Measurements from ENCODE around the gene GAS6.
"Not testable (repeated sequence)": the region's sequence is repeated elsewhere in the genome, so short reads cannot be mapped to it uniquely, and the experiment has no call there.

The GAS6 gene

DNA sequence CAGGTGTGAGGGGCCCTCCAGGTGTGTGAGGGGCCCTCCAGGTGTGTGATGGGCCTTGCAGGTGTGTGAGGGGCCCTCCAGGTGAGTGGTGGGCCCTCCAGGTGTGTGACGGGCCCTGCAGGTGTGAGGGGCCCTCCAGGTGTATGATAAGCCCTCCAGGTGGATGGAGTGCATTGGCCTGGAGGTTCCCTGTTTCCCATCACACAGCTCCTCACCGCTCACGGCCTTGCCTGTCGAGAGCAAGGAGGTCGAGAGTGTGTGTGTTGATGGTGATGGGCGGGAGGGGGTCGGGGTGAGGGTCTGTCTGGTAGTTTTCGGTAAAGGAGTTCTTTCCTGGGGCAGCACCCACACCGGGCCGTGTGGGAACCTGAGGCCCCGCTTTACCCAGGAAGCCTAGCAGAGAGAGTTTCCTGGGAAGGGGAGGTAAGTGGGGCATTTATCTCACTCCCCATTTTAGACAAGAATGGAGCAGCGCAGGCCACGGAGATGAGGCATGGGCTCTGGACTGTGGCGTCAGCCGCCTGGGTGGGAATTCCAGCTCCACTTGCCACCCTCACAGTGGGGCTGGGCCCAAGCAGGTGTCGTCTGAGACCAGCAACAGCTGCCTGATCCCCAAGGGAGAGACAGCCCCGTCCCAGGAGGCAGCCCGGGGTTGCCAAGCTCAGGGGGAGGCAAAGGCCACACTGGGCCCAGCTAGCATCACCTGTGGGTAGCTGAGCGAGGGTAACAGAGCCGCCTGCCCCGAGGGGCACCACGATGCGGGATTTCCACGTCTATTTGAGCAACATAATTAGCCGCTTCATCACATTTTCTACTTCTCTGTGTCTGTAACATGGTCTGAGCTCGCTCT lies 10.9 kb upstream of the GAS6 start:
- Histone ChIP-seq H3K36me3 (ENCODE audit: low read length) (no peaks in the 10 kb centered on the region), H3K79me2 (ENCODE audit: insufficient read depth, low read length) (no peaks in the 10 kb centered on the region), H3K27ac (ENCODE audit: low read depth, low read length) (no peak overlapping the region), H3K4me2 (ENCODE audit: low read depth, low read length, poor library complexity, severe bottlenecking) (no peak overlapping the region), H3K27me3 (ENCODE audit: low read length) (no peaks in the 10 kb centered on the region), H3K9me2 (replicated peaks; ENCODE audit: insufficient read depth, low read length) (no peaks in the 10 kb centered on the region), H3K9ac (ENCODE audit: low read length) (no peak overlapping the region), H3K4me3 (ENCODE audit: insufficient read depth, low read length, poor library complexity, severe bottlenecking) (no peak overlapping the region), H2AFZ (ENCODE audit: low read depth, low read length, severe bottlenecking) (no peak overlapping the region), H3F3A (ENCODE audit: insufficient read depth) (no peaks in the 10 kb centered on the region), H4K20me1 (ENCODE audit: low read depth, low read length) (no peaks in the 10 kb centered on the region), H3K9me3 (ENCODE audit: insufficient read depth, low read length) (no peaks in the 10 kb centered on the region)
- TF ChIP-seq EZH2phosphoT487 (conservative IDR thresholded peaks at IDR 0.05; ENCODE audit: low read length) (no peak), CTCF (IDR thresholded peaks at IDR 0.05; ENCODE audit: insufficient read depth, low read length, poor library complexity, severe bottlenecking) (no peak)

DNA sequence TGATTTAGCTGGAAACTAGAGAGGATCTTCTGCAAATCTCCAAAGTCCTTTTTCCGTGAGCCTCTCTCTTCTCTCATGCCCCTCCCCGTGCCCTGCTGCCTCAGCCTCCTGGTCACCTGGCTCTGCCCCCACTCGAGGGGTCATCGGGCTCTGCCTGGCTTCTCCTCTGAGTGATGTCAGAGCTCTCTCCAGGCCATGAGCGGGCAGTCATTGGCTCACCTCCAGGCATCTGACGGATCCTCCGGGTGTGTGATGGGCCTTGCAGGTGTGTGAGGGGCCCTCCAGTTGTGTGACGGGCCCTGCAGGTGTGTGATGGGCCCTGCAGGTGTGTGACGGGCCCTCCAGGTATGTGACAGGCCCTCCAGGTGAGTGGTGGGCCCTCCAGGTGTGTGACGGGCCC lies 10.3 kb upstream of the GAS6 start:
- Histone ChIP-seq H3K4me2 (ENCODE audit: low read depth, low read length, poor library complexity, severe bottlenecking) (no peak overlapping the region), H3K36me3 (ENCODE audit: low read length) (no peaks in the 10 kb centered on the region), H2AFZ (ENCODE audit: low read depth, low read length, severe bottlenecking) (no peak overlapping the region), H3K27ac (ENCODE audit: low read depth, low read length) (no peak overlapping the region), H4K20me1 (ENCODE audit: low read depth, low read length) (no peaks in the 10 kb centered on the region), H3K79me2 (ENCODE audit: insufficient read depth, low read length) (no peaks in the 10 kb centered on the region), H3K9me2 (replicated peaks; ENCODE audit: insufficient read depth, low read length) (no peaks in the 10 kb centered on the region), H3K4me3 (ENCODE audit: insufficient read depth, low read length, poor library complexity, severe bottlenecking) (no peak overlapping the region), H3F3A (ENCODE audit: insufficient read depth) (no peaks in the 10 kb centered on the region), H3K9me3 (ENCODE audit: insufficient read depth, low read length) (no peaks in the 10 kb centered on the region), H3K27me3 (ENCODE audit: low read length) (no peaks in the 10 kb centered on the region), H3K9ac (ENCODE audit: low read length) (no peak overlapping the region)
- TF ChIP-seq CTCF (IDR thresholded peaks at IDR 0.05; ENCODE audit: insufficient read depth, low read length, poor library complexity, severe bottlenecking): no peak
- TF ChIP-seq EZH2phosphoT487 (conservative IDR thresholded peaks at IDR 0.05; ENCODE audit: low read length): no peak

- H3K27ac ChIP-seq (ENCODE audit: low read depth, low read length): no peak overlapping the region
Observed at GRCh38 chr13:113869263-113869662, 5.4 kb upstream of the GAS6 start.

GRCh38 chr13:113867913-113868312 lies 4.0 kb upstream of the GAS6 start:
- not testable (repeated sequence) for H3K9ac ChIP-seq (ENCODE audit: low read length); H3K79me2 ChIP-seq (ENCODE audit: insufficient read depth, low read length); H3K27ac ChIP-seq (ENCODE audit: low read depth, low read length); H3K36me3 ChIP-seq (ENCODE audit: low read length); H3K27me3 ChIP-seq (ENCODE audit: low read length); H3K9me2 ChIP-seq (replicated peaks; ENCODE audit: insufficient read depth, low read length); H3K4me3 ChIP-seq (ENCODE audit: insufficient read depth, low read length, poor library complexity, severe bottlenecking); H2AFZ ChIP-seq (ENCODE audit: low read depth, low read length, severe bottlenecking); H3K9me3 ChIP-seq (ENCODE audit: insufficient read depth, low read length); H4K20me1 ChIP-seq (ENCODE audit: low read depth, low read length); H3F3A ChIP-seq (ENCODE audit: insufficient read depth); H3K4me2 ChIP-seq (ENCODE audit: low read depth, low read length, poor library complexity, severe bottlenecking)

More at GRCh38 chr13:113869263-113869662, 5.4 kb upstream of the GAS6 start:
- no peaks in the 10 kb centered on the region for H3K79me2 ChIP-seq (ENCODE audit: insufficient read depth, low read length)
- H3K27me3 ChIP-seq (ENCODE audit: low read length): no peaks in the 10 kb centered on the region
- H3K9ac ChIP-seq (ENCODE audit: low read length): no peak overlapping the region
- no peak overlapping the region for H3K4me2 ChIP-seq (ENCODE audit: low read depth, low read length, poor library complexity, severe bottlenecking)
- H4K20me1 ChIP-seq (ENCODE audit: low read depth, low read length): no peaks in the 10 kb centered on the region
- no peak overlapping the region for H2AFZ ChIP-seq (ENCODE audit: low read depth, low read length, severe bottlenecking)
- no peak for TF ChIP-seq CTCF (IDR thresholded peaks at IDR 0.05; ENCODE audit: insufficient read depth, low read length, poor library complexity, severe bottlenecking)
- TF ChIP-seq EZH2phosphoT487 (conservative IDR thresholded peaks at IDR 0.05; ENCODE audit: low read length): no peak
- no peaks in the 10 kb centered on the region for H3K9me2 ChIP-seq (replicated peaks; ENCODE audit: insufficient read depth, low read length)
- H3F3A ChIP-seq (ENCODE audit: insufficient read depth): no peaks in the 10 kb centered on the region
- no peak overlapping the region for H3K4me3 ChIP-seq (ENCODE audit: insufficient read depth, low read length, poor library complexity, severe bottlenecking)
- H3K36me3 ChIP-seq (ENCODE audit: low read length): no peaks in the 10 kb centered on the region
- peaks cover 8% of the 10 kb centered on the region; the same call in 1 of the 2 replicates for H3K9me3 ChIP-seq (ENCODE audit: insufficient read depth, low read length)

Data from SU-DHL-6 (cell line).